ENCODE results near the gene LTBP3. TPM values are rescaled to one million over a fixed set of nuclear protein-coding genes. Genes with fewer than 3 reads are reported as not detected.

Gene LTBP3
- total and polyA plus RNA-seq, 2 experiments from 2014 or later = 53.7 to 85.3 TPM

DNA sequence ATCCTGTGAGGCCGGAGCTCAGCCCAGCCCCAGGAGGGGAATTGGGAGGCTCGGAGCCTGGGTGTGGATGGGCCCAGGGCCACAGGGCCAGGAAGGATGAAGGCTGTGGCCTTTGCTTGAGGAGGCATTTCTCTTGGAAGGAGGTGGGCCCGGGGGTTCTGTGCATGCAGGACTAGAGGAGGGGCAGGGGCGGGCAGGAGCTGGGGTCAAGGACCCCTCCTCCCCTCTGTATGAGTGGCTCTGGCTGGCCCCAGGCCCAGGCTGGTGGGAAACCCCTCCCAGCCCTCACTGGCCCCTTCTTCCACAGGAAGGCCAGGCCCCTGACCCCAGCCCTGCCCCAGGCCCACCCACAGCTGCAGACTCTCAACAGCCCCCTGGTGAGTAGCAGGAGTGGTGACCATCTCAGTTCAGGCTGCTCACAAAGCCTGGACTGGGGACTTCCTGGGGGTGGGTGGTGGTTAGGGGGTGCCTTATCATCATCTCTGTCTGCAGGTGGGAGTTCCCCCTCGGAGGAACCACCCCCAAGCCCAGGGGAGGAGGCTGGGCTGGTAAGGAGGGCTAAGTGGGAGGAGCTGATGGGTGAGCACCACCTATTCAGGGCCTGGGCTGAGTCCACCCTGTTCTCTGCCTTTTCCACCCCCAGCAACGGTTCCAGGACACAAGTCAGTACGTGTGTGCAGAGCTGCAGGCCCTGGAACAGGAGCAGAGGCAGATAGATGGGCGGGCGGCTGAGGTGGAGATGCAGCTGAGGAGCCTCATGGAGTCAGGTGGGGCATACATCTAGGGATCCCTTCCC lies 31.5 kb upstream of the LTBP3 start:
- Histone ChIP-seq H3K27me3 (peaks cover 3% of the 10 kb centered on the region), H3K4me2 (no peak overlapping the region), H3K27ac (no peak overlapping the region), H3K4me1 (ENCODE audit: insufficient read depth) (peaks cover 13% of the 10 kb centered on the region), H3K9me2 (replicated peaks; ENCODE audit: insufficient read depth) (no peaks in the 10 kb centered on the region), H3K4me3 (no peak overlapping the region), H2AFZ (no peak overlapping the region), H3K9me3 (ENCODE audit: low read depth) (no peaks in the 10 kb centered on the region), H3K36me3 (replicated peaks; ENCODE audit: insufficient read depth, low read depth) (no peaks in the 10 kb centered on the region), H3K79me2 (no peaks in the 10 kb centered on the region), H4K20me1 (ENCODE audit: insufficient read depth, poor library complexity, severe bottlenecking) (no peaks in the 10 kb centered on the region)
- DNase-seq (ENCODE audit: low spot score) = no peak
- WGBS (ENCODE audit: low lambda C conversion rate, missing lambda C conversion rate) = 82% methylated on average over 9 of the region's 9 CpGs
- TF ChIP-seq, protein P1, sequence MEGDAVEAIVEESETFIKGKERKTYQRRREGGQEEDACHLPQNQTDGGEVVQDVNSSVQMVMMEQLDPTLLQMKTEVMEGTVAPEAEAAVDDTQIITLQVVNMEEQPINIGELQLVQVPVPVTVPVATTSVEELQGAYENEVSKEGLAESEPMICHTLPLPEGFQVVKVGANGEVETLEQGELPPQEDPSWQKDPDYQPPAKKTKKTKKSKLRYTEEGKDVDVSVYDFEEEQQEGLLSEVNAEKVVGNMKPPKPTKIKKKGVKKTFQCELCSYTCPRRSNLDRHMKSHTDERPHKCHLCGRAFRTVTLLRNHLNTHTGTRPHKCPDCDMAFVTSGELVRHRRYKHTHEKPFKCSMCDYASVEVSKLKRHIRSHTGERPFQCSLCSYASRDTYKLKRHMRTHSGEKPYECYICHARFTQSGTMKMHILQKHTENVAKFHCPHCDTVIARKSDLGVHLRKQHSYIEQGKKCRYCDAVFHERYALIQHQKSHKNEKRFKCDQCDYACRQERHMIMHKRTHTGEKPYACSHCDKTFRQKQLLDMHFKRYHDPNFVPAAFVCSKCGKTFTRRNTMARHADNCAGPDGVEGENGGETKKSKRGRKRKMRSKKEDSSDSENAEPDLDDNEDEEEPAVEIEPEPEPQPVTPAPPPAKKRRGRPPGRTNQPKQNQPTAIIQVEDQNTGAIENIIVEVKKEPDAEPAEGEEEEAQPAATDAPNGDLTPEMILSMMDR (IDR thresholded peaks at IDR 0.05; ENCODE audit: poor library complexity) = no peak
- no peak for TF ChIP-seq EZH2phosphoT487 (IDR thresholded peaks at IDR 0.05; ENCODE audit: low read depth, severe bottlenecking, unreplicated experiment)

DNA sequence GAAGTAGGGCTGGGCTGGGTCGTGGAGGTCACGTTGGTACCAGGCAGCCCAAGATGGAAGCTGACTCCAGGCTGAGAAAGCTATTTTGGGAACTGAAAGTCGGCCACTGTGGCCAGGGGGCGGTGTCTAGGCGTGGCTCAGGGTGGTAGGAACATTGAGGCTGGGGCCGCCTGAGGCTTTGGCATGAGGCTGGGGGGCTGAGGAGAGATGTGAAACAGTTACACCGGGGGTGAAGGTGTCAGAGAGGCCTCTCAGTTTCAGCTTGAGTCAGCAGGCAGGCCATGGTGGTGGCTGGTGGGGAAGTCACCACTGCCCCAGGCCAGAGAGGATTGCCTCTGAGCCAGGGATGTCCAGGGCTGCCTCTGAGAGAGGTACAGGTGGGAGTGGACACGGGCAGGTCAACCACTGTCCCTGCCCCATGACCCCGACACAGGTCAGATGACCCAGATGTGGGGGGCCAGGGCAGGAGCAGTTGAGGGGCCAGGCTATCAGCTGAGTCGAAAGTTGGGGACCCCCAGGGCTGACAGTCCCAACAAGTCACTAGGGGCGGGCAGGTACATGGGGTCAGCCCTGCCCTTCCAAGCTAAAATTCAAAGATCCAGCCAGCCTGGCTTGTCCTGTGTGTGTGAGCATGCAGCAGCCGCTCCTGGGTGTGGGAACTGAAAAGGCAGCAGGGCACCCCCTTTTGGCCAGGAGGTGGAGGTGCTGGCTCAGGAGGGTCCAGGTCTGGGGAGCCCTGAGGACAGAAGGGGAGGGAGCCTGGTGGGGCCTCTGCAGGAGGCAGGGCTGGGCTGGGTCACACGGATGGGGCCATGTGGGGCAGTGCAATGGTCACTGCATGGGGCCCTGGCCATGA lies 30.3 kb upstream of the LTBP3 start:
- WGBS (ENCODE audit: low lambda C conversion rate, missing lambda C conversion rate) = 83% methylated on average over 13 of the region's 13 CpGs
- peak; percentile 73 for DNase-seq (ENCODE audit: low spot score)

DNA sequence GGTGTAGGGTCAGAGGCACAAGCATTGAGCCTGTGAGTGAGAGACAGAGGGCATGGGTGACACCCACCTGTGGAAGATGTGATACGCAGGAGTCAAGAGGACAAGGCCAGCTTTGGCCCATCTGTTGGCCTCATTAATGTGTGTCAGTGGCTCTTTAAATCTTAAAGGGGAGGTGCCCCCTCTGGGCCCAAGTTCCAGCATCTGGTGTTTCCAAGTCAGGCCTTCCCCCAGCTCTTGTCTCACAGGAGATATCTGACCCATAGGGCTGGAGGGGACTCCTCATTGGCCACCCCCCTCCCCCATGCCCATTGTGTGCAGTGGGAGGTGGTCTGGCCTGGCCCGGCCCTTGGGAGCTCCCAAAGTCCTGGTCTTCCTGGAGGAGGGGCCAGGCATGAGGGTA lies 28.5 kb upstream of the LTBP3 start:
- Histone ChIP-seq H4K20me1 (ENCODE audit: insufficient read depth, poor library complexity, severe bottlenecking) (no peaks in the 10 kb centered on the region), H3K4me3 (no peak overlapping the region), H3K9me2 (replicated peaks; ENCODE audit: insufficient read depth) (no peaks in the 10 kb centered on the region), H3K9me3 (ENCODE audit: low read depth) (no peaks in the 10 kb centered on the region), H3K4me2 (no peak overlapping the region), H2AFZ (no peak overlapping the region), H3K27me3 (peaks cover 20% of the 10 kb centered on the region), H3K27ac (no peak overlapping the region), H3K4me1 (ENCODE audit: insufficient read depth) (peaks cover under 1% of the 10 kb centered on the region), H3K36me3 (replicated peaks; ENCODE audit: insufficient read depth, low read depth) (no peaks in the 10 kb centered on the region), H3K79me2 (no peaks in the 10 kb centered on the region)
- WGBS (ENCODE audit: low lambda C conversion rate, missing lambda C conversion rate) = 60% methylated on average over 2 of the region's 2 CpGs
- DNase-seq (ENCODE audit: low spot score) = no peak
- no peak for TF ChIP-seq EZH2phosphoT487 (IDR thresholded peaks at IDR 0.05; ENCODE audit: low read depth, severe bottlenecking, unreplicated experiment)
- TF ChIP-seq, protein P1 (IDR thresholded peaks at IDR 0.05; ENCODE audit: poor library complexity) = no peak
- no peak for TF ChIP-seq EZH2 (IDR thresholded peaks at IDR 0.05; ENCODE audit: borderline replicate concordance)

More for the DNA sequence above, 30.3 kb upstream of the LTBP3 start:
- no peaks in the 10 kb centered on the region for H3K9me2 ChIP-seq (replicated peaks; ENCODE audit: insufficient read depth)
- peaks cover 13% of the 10 kb centered on the region for H3K4me1 ChIP-seq (ENCODE audit: insufficient read depth)
- peaks cover 15% of the 10 kb centered on the region for H3K27me3 ChIP-seq
- H3K36me3 ChIP-seq (replicated peaks; ENCODE audit: insufficient read depth, low read depth) = no peaks in the 10 kb centered on the region
- no peak overlapping the region for H3K4me2 ChIP-seq
- H3K79me2 ChIP-seq = no peaks in the 10 kb centered on the region
- H3K4me3 ChIP-seq = no peak overlapping the region
- no peak overlapping the region for H3K27ac ChIP-seq
- no peak overlapping the region for H2AFZ ChIP-seq
- H3K9me3 ChIP-seq (ENCODE audit: low read depth) = no peaks in the 10 kb centered on the region
- no peaks in the 10 kb centered on the region for H4K20me1 ChIP-seq (ENCODE audit: insufficient read depth, poor library complexity, severe bottlenecking)
- no peak for TF ChIP-seq EZH2 (IDR thresholded peaks at IDR 0.05; ENCODE audit: borderline replicate concordance)
- TF ChIP-seq, protein P1 (IDR thresholded peaks at IDR 0.05; ENCODE audit: poor library complexity) = peak; percentile 43
